ENCODE results near the gene ILK. TPM values are rescaled to one million over a fixed set of nuclear protein-coding genes. Genes with fewer than 3 reads are reported as not detected.

Gene ILK
- total and polyA plus RNA-seq, 11 donors, result 177 to 288 (median 222) TPM

GRCh38 chr11:6610591-6610990, 7.0 kb downstream of the ILK start:
- whole genome bisulfite sequencing, 4 donors, result 77 to 92% (median 87%) methylated on average over 6 of the region's 6 CpGs
- H3K27ac ChIP-seq, result peak overlapping the region in 7 of 12 donors; percentile 95 to 100 (median 97)
- no peaks in the 10 kb centered on the region for H3K9me3 ChIP-seq
- intact Hi-C loops (cut with DNase I), result loop anchor here in 5 of 10 donors (5.0 kb wide), 3 partner anchors 47 to 133 kb away; partner anchors contain the start of genes MRPL17 (in 3 of the 5) and DCHS1 (in 1 of the 5)
- H3K36me3 ChIP-seq, result peaks cover 0 to 71% (median 56%) of the 10 kb centered on the region in 9 donors
- DNase-seq (no peak), ATAC-seq (no peak)
- peaks cover 12 to 80% (median 51%) of the 10 kb centered on the region in 12 donors for H3K4me1 ChIP-seq
- no peaks in the 10 kb centered on the region for H3K27me3 ChIP-seq
- TF ChIP-seq CTCF (IDR thresholded peaks at IDR 0.05) (no peak), POLR2A (IDR thresholded peaks at IDR 0.05) (no peak)
- H3K4me3 ChIP-seq, result peak overlapping the region in 3 of 12 donors; percentile 78 to 93 (median 84)

DNA sequence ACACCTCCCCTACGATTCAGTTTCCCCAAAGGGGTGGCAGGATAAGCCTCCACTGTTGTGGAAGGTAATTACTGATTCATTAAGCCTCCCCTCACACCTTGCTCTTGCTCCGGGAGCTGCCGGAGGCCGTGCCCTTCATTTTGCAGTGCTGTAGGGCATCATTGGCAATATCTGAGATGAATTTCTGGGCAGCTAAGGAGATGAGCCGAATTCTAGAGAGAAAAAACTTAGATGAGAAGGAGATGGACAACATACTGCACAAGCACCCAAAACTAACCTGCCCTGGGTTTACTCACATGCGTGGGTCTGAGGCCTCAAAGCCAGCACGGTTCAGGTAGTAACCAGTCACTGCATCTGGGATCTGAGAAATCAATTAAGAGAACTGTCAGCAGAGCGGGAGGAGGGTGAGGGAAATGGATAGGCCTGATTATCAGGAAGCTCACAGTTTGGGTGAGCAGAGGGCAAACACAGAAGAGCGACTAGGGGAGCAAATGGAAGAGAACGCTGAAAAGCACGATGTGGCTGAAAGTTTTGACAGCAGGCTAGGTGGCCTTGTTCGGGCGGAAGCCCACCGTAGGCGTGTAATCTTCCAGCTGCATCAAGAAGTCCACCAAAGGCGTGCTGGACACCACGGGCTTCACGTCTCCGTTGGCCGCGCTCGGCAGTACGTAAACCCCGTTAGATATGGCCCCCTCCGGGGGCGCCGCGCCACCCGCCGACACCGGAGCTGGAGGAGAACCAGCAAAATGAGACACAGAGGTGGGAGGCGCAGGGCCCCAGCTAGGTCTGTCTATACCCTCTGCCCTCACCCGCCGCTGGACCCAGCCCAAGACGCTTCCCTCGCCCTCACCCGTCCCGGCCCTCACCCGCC, 7.8 kb downstream of the ILK start:
- peak in 2 of 4 donors; percentile 2 to 7 for ATAC-seq
- 10 to 20% (median 13%) methylated on average over 24 to 39 of the region's 39 CpGs for WGBS, 4 donors
- H3K4me3 ChIP-seq, result peak overlapping the region; percentile 52 to 93 (median 78)
- no peaks in the 10 kb centered on the region for H3K9me3 ChIP-seq
- peak overlapping the region; percentile 90 to 100 (median 98) for H3K27ac ChIP-seq
- peaks cover 0 to 78% (median 63%) of the 10 kb centered on the region in 9 donors for H3K36me3 ChIP-seq
- peaks cover 9 to 73% (median 43%) of the 10 kb centered on the region in 12 donors for H3K4me1 ChIP-seq
- no peak for TF ChIP-seq CTCF (IDR thresholded peaks at IDR 0.05)
- TF ChIP-seq POLR2A (IDR thresholded peaks at IDR 0.05), result no peak
- peak in 3 of 5 donors; percentile 58 to 76 (median 61) for DNase-seq
- H3K27me3 ChIP-seq, result no peaks in the 10 kb centered on the region
- intact Hi-C loops (cut with DNase I), result loop anchor here in 5 of 10 donors (5.0 kb wide), 3 partner anchors 46 to 134 kb away; partner anchors contain the start of genes MRPL17 (in 3 of the 5) and DCHS1 (in 1 of the 5)

DNA sequence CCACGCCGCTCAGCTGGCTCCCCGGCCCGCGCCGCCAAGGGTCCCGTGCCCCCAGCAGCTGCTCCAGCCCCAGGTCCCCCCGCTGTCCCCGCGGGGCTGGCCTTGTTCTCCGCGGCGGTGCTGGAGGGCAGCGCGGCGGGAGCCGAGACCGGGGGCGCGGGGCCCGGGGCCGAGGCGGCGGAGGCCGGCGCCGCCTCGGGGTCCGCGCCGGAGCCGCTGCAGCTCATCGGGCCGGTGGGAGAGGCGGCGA, 8.3 kb downstream of the ILK start:
- WGBS, 4 donors, result 0 to 1% (median 1%) methylated on average over 35 to 36 of the region's 36 CpGs; no CpG with 5 or more reads in 1 of the 4 donors
- no peak for DNase-seq
- Histone ChIP-seq H3K27ac (peak overlapping the region; percentile 90 to 100 (median 98)), H3K36me3 (peaks cover 0 to 84% (median 67%) of the 10 kb centered on the region in 9 donors), H3K9me3 (no peaks in the 10 kb centered on the region), H3K27me3 (no peaks in the 10 kb centered on the region), H3K4me3 (peak overlapping the region; percentile 52 to 93 (median 78)), H3K4me1 (peaks cover 4 to 72% (median 38%) of the 10 kb centered on the region in 12 donors)
- ATAC-seq, result no peak
- intact Hi-C loops (cut with DNase I), result loop anchor here in 8 of 10 donors (1.0 to 5.0 kb wide), 5 partner anchors 45 to 135 kb away; partner anchors contain the start of genes MRPL17 (in 7 of the 8) and DCHS1 (in 1 of the 8)
- TF ChIP-seq POLR2A (IDR thresholded peaks at IDR 0.05) (no peak), CTCF (IDR thresholded peaks at IDR 0.05) (no peak)

Measured in heart left ventricle (tissue), 16 donors.